GM12801 (cell line): Measurements from ENCODE around the gene MRO.

Experiments used
- CTCF ChIP-seq: IDR thresholded peaks from one replicate; pipeline ENCODE4 v1.5.1; 2011; ENCODE audit warnings: control low read depth; ENCODE audit not compliant: insufficient read length; ENCODE audit errors: extremely low read depth

The MRO gene

GRCh38 chr18:50803592-50803991, 16.2 kb downstream of the MRO start:
- TF ChIP-seq CTCF = no peak

DNA sequence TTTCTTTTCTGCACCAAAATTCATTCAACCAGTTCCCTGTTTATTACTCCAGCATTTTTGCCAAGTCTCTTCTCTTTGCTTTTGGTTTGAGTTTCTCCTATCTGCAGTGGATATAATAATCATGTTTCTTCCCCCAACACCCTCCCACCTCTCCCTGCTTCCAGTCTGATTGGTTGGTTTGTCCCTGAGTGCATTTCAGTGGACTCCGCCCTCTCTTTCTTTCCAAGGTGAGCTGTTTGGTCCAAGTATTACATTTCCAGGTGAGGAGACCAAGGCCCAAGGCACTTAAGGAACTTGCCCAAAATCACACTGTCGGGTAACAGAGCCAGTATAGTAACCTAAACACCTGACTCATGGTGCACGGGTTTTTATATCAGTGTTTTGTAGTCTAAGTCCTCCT, 17.7 kb downstream of the MRO start:
- TF ChIP-seq CTCF = no peak

- TF ChIP-seq CTCF = no peak
Observed at GRCh38 chr18:50797142-50797541, 22.7 kb downstream of the MRO start.

- TF ChIP-seq CTCF = no peak
Observed at GRCh38 chr18:50796495-50796894, 23.3 kb downstream of the MRO start.

DNA sequence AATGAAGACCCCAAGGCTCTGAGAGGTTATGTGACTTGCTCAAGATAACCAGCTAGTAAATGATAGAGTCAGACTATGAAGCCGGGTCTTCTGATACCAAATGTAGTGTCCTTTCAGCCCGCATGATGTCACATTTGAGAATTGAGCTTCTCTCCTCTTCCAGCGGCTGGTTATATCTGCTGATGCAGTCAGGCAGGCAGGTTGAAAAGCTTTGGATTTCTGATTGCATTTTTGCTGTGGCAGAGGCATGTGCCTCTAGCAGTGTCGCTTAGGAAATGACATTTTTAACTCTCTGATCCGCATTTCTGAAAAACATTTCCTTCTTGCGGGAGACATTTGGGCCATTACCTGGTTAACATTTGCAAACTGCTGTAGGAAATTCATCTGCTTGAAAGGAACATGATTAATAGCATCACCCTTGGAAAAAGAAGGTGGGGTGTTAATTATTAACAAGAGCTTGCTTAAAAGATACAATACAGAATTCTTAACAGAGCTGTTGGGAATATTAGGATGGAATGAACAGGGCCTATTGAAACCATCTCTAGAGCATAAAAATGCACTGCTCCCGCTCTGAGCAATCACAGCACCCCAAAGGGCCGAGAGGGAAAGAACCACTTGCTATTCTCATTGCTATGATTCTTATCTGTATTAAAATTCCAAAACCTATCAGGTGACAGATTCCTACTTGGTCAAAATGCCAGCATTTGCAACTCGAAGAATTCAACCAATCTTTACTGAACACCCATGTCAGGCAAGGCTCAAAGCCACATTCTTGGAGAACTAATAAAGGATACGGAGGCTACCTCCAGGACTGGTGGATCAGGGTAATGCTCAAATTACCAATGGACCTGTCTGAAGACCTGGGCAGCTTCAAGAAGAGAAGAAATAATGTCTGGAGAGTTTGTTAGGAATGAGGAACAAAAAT, 25.9 kb downstream of the MRO start:
- TF ChIP-seq CTCF = no peak

DNA sequence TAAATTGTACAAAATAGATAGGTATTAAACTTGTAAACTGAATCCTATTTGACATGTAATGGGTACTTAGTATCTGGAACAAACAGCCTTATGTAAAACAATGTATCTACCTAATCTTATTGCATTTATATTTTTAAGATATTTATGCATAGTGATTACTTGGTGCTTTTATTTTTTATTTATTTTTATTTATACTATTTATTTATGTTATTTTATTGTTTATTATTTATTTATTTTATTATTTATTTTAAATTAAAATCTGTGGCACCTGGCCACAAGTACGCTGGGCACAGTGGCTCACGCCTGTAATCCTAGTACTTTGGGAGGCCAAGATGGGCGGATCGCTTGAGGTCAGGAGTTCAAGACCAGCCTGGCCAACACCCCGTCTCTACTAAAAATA, 26.9 kb downstream of the MRO start:
- no peak for TF ChIP-seq CTCF

- no peak for TF ChIP-seq CTCF
Observed at GRCh38 chr18:50791599-50792438, 28.0 kb downstream of the MRO start.
